ENCODE measurements around the gene DIDO1.

DIDO1 gene

GRCh38 chr20:62910777-62911497 lies 15.4 kb downstream of the DIDO1 start:
- DNase-seq (ENCODE audit: low spot score) = no peak

GRCh38 chr20:62910217-62910766 lies 16.0 kb downstream of the DIDO1 start:
- no peak for DNase-seq (ENCODE audit: low spot score)

GRCh38 chr20:62908971-62909791 lies 17.1 kb downstream of the DIDO1 start:
- no peak for DNase-seq (ENCODE audit: low spot score)

- peak; percentile 65 for DNase-seq (ENCODE audit: low spot score)
Observed at GRCh38 chr20:62907384-62908317, 18.7 kb downstream of the DIDO1 start.

- DNase-seq (ENCODE audit: low spot score) = no peak
Observed at GRCh38 chr20:62906647-62907375, 19.5 kb downstream of the DIDO1 start.

- DNase-seq (ENCODE audit: low spot score) = no peak
Observed at GRCh38 chr20:62906209-62906608, 20.1 kb downstream of the DIDO1 start.

- no peak for DNase-seq (ENCODE audit: low spot score)
Observed at GRCh38 chr20:62905536-62906117, 20.7 kb downstream of the DIDO1 start.

- no peak for DNase-seq (ENCODE audit: low spot score)
Observed at GRCh38 chr20:62902926-62903615, 23.2 kb downstream of the DIDO1 start.

GRCh38 chr20:62901891-62902290 lies 24.4 kb downstream of the DIDO1 start:
- DNase-seq (ENCODE audit: low spot score) = no peak

GRCh38 chr20:62900692-62901584 lies 25.4 kb downstream of the DIDO1 start:
- DNase-seq (ENCODE audit: low spot score) = peak; percentile 83

GRCh38 chr20:62900052-62900691 lies 26.1 kb downstream of the DIDO1 start:
- peak; percentile 98 for DNase-seq (ENCODE audit: low spot score)

- DNase-seq (ENCODE audit: low spot score) = peak; percentile 67
Observed at GRCh38 chr20:62899633-62900051, 26.7 kb downstream of the DIDO1 start.

- DNase-seq (ENCODE audit: low spot score) = no peak
Observed at GRCh38 chr20:62898970-62899632, 27.2 kb downstream of the DIDO1 start.

GRCh38 chr20:62898093-62898964 lies 28.0 kb downstream of the DIDO1 start:
- DNase-seq (ENCODE audit: low spot score) = no peak

- no peak for DNase-seq (ENCODE audit: low spot score)
Observed at GRCh38 chr20:62897666-62898065, 28.6 kb downstream of the DIDO1 start.

- no peak for DNase-seq (ENCODE audit: low spot score)
Observed at GRCh38 chr20:62896526-62896925, 29.8 kb downstream of the DIDO1 start.

GRCh38 chr20:62895539-62895938 lies 30.8 kb downstream of the DIDO1 start:
- no peak for DNase-seq (ENCODE audit: low spot score)

All from HuH-7 (cell line).